ENCODE results near the gene SH3RF3.
"Not testable (repeated sequence)": the region's sequence is repeated elsewhere in the genome, so short reads cannot be mapped to it uniquely, and the experiment has no call there.

Gene SH3RF3

GRCh38 chr2:109098921-109099273 is 30.1 kb upstream of the SH3RF3 start:
- H3K27ac Mint-ChIP-seq, result no peak overlapping the region
- H3K9me3 Mint-ChIP-seq (ENCODE audit: low read depth), result peaks cover 10% of the 10 kb centered on the region
- no peaks in the 10 kb centered on the region for H3K27me3 Mint-ChIP-seq
- H3K4me1 Mint-ChIP-seq (ENCODE audit: low read depth), result peaks cover 21% of the 10 kb centered on the region
- H3K4me3 Mint-ChIP-seq, result no peak overlapping the region
- H3K36me3 Mint-ChIP-seq, result peaks cover 10% of the 10 kb centered on the region

GRCh38 chr2:109102588-109103233 is 26.3 kb upstream of the SH3RF3 start:
- no peaks in the 10 kb centered on the region for H3K36me3 Mint-ChIP-seq
- H3K4me1 Mint-ChIP-seq (ENCODE audit: low read depth), result peaks cover 23% of the 10 kb centered on the region
- H3K9me3 Mint-ChIP-seq (ENCODE audit: low read depth), result no peaks in the 10 kb centered on the region
- H3K27me3 Mint-ChIP-seq, result no peaks in the 10 kb centered on the region
- peak overlapping the region; percentile 53 for H3K4me3 Mint-ChIP-seq
- no peak overlapping the region for H3K27ac Mint-ChIP-seq

- Mint-ChIP-seq H3K27me3 (no peaks in the 10 kb centered on the region), H3K9me3 (ENCODE audit: low read depth) (no peaks in the 10 kb centered on the region), H3K36me3 (no peaks in the 10 kb centered on the region), H3K27ac (no peak overlapping the region), H3K4me1 (ENCODE audit: low read depth) (peaks cover 17% of the 10 kb centered on the region), H3K4me3 (no peak overlapping the region)
Measured at GRCh38 chr2:109105113-109105512, 23.9 kb upstream of the SH3RF3 start.

- H3K9me3 Mint-ChIP-seq (ENCODE audit: low read depth), result no peaks in the 10 kb centered on the region
- no peaks in the 10 kb centered on the region for H3K36me3 Mint-ChIP-seq
- H3K4me1 Mint-ChIP-seq (ENCODE audit: low read depth), result peaks cover 1% of the 10 kb centered on the region
- no peaks in the 10 kb centered on the region for H3K27me3 Mint-ChIP-seq
- H3K27ac Mint-ChIP-seq, result no peak overlapping the region
- H3K4me3 Mint-ChIP-seq, result no peak overlapping the region
Measured at GRCh38 chr2:109108740-109109139, 20.3 kb upstream of the SH3RF3 start.

GRCh38 chr2:109109342-109109741 is 19.7 kb upstream of the SH3RF3 start:
- H3K27ac Mint-ChIP-seq, result no peak overlapping the region
- H3K9me3 Mint-ChIP-seq (ENCODE audit: low read depth), result no peaks in the 10 kb centered on the region
- no peaks in the 10 kb centered on the region for H3K4me1 Mint-ChIP-seq (ENCODE audit: low read depth)
- no peak overlapping the region for H3K4me3 Mint-ChIP-seq
- H3K27me3 Mint-ChIP-seq, result no peaks in the 10 kb centered on the region
- no peaks in the 10 kb centered on the region for H3K36me3 Mint-ChIP-seq

- no peaks in the 10 kb centered on the region for H3K9me3 Mint-ChIP-seq (ENCODE audit: low read depth)
- no peaks in the 10 kb centered on the region for H3K36me3 Mint-ChIP-seq
- no peaks in the 10 kb centered on the region for H3K27me3 Mint-ChIP-seq
- no peak overlapping the region for H3K27ac Mint-ChIP-seq
- no peak overlapping the region for H3K4me3 Mint-ChIP-seq
- no peaks in the 10 kb centered on the region for H3K4me1 Mint-ChIP-seq (ENCODE audit: low read depth)
Measured at GRCh38 chr2:109110170-109110569, 18.8 kb upstream of the SH3RF3 start.

GRCh38 chr2:109117181-109117580 is 11.8 kb upstream of the SH3RF3 start:
- not testable (repeated sequence) for H3K27ac Mint-ChIP-seq, H3K27me3 Mint-ChIP-seq

GRCh38 chr2:109117780-109118179 is 11.2 kb upstream of the SH3RF3 start:
- H3K27me3 Mint-ChIP-seq, result no peaks in the 10 kb centered on the region
- peaks cover 14% of the 10 kb centered on the region for H3K4me1 Mint-ChIP-seq (ENCODE audit: low read depth)
- no peaks in the 10 kb centered on the region for H3K36me3 Mint-ChIP-seq
- H3K9me3 Mint-ChIP-seq (ENCODE audit: low read depth), result no peaks in the 10 kb centered on the region
- peak overlapping the region; percentile 18 for H3K4me3 Mint-ChIP-seq
- H3K27ac Mint-ChIP-seq, result no peak overlapping the region

More at GRCh38 chr2:109117181-109117580, 11.8 kb upstream of the SH3RF3 start:
- H3K9me3 Mint-ChIP-seq (ENCODE audit: low read depth); H3K4me3 Mint-ChIP-seq; H3K36me3 Mint-ChIP-seq: not testable (repeated sequence)
- peaks cover 14% of the 10 kb centered on the region for H3K4me1 Mint-ChIP-seq (ENCODE audit: low read depth)

- no peak overlapping the region for H3K4me3 Mint-ChIP-seq
- H3K4me1 Mint-ChIP-seq (ENCODE audit: low read depth), result peaks cover 14% of the 10 kb centered on the region
- no peaks in the 10 kb centered on the region for H3K9me3 Mint-ChIP-seq (ENCODE audit: low read depth)
- no peaks in the 10 kb centered on the region for H3K36me3 Mint-ChIP-seq
- no peaks in the 10 kb centered on the region for H3K27me3 Mint-ChIP-seq
- H3K27ac Mint-ChIP-seq, result no peak overlapping the region
Measured at GRCh38 chr2:109118321-109118720, 10.7 kb upstream of the SH3RF3 start.

- Mint-ChIP-seq H3K4me1 (ENCODE audit: low read depth) (peaks cover 20% of the 10 kb centered on the region), H3K9me3 (ENCODE audit: low read depth) (no peaks in the 10 kb centered on the region), H3K27ac (no peak overlapping the region), H3K4me3 (no peak overlapping the region), H3K36me3 (no peaks in the 10 kb centered on the region), H3K27me3 (no peaks in the 10 kb centered on the region)
Measured at GRCh38 chr2:109120166-109120565, 8.8 kb upstream of the SH3RF3 start.

- not testable (repeated sequence) for H3K36me3 Mint-ChIP-seq, H3K27me3 Mint-ChIP-seq
- peaks cover 23% of the 10 kb centered on the region for H3K4me1 Mint-ChIP-seq (ENCODE audit: low read depth)
Measured at GRCh38 chr2:109120686-109121085, 8.3 kb upstream of the SH3RF3 start.

GRCh38 chr2:109123586-109124201 is 5.3 kb upstream of the SH3RF3 start:
- H3K27ac Mint-ChIP-seq, result no peak overlapping the region
- no peaks in the 10 kb centered on the region for H3K27me3 Mint-ChIP-seq
- no peak overlapping the region for H3K4me3 Mint-ChIP-seq
- H3K36me3 Mint-ChIP-seq, result no peaks in the 10 kb centered on the region
- no peaks in the 10 kb centered on the region for H3K9me3 Mint-ChIP-seq (ENCODE audit: low read depth)
- H3K4me1 Mint-ChIP-seq (ENCODE audit: low read depth), result peaks cover 20% of the 10 kb centered on the region

More at GRCh38 chr2:109120686-109121085, 8.3 kb upstream of the SH3RF3 start:
- H3K4me3 Mint-ChIP-seq; H3K9me3 Mint-ChIP-seq (ENCODE audit: low read depth); H3K27ac Mint-ChIP-seq: not testable (repeated sequence)

GRCh38 chr2:109124982-109125592 is 3.9 kb upstream of the SH3RF3 start:
- H3K36me3 Mint-ChIP-seq, result no peaks in the 10 kb centered on the region
- H3K9me3 Mint-ChIP-seq (ENCODE audit: low read depth), result no peaks in the 10 kb centered on the region
- H3K4me1 Mint-ChIP-seq (ENCODE audit: low read depth), result peaks cover 21% of the 10 kb centered on the region
- no peak overlapping the region for H3K27ac Mint-ChIP-seq
- H3K27me3 Mint-ChIP-seq, result no peaks in the 10 kb centered on the region
- no peak overlapping the region for H3K4me3 Mint-ChIP-seq

- no peak overlapping the region for H3K27ac Mint-ChIP-seq
- peaks cover 27% of the 10 kb centered on the region for H3K4me1 Mint-ChIP-seq (ENCODE audit: low read depth)
- no peaks in the 10 kb centered on the region for H3K36me3 Mint-ChIP-seq
- no peak overlapping the region for H3K4me3 Mint-ChIP-seq
- H3K27me3 Mint-ChIP-seq, result no peaks in the 10 kb centered on the region
- no peaks in the 10 kb centered on the region for H3K9me3 Mint-ChIP-seq (ENCODE audit: low read depth)
Measured at GRCh38 chr2:109125593-109126500, 3.2 kb upstream of the SH3RF3 start.

GRCh38 chr2:109126501-109126860 is 2.5 kb upstream of the SH3RF3 start:
- Mint-ChIP-seq H3K4me3 (no peak overlapping the region), H3K27ac (no peak overlapping the region), H3K9me3 (ENCODE audit: low read depth) (no peaks in the 10 kb centered on the region), H3K36me3 (no peaks in the 10 kb centered on the region), H3K27me3 (no peaks in the 10 kb centered on the region), H3K4me1 (ENCODE audit: low read depth) (peaks cover 31% of the 10 kb centered on the region)
